DOHH2 (cell line): ENCODE measurements around the gene COL27A1.

ENCODE experiments used
- EZH2phosphoT487 ChIP-seq: fragments of 200-600 bp; sonication (generic); IDR thresholded peaks from 2 replicates; pipeline ENCODE4 v1.6.1; 2017; ENCODE audit warnings: borderline replicate concordance, mild to moderate bottlenecking, antibody characterized with exemption, low read length, moderate library complexity, mixed read lengths
- TF ChIP-seq, protein P1 (sequence below): fragments of 200-600 bp; sonication (generic); IDR thresholded peaks from one replicate; pipeline ENCODE4 v1.5.1; 2014; ENCODE audit warnings: antibody characterized with exemption, mild to moderate bottlenecking, low read depth, low read length; ENCODE audit not compliant: poor library complexity, severe bottlenecking

DNA sequence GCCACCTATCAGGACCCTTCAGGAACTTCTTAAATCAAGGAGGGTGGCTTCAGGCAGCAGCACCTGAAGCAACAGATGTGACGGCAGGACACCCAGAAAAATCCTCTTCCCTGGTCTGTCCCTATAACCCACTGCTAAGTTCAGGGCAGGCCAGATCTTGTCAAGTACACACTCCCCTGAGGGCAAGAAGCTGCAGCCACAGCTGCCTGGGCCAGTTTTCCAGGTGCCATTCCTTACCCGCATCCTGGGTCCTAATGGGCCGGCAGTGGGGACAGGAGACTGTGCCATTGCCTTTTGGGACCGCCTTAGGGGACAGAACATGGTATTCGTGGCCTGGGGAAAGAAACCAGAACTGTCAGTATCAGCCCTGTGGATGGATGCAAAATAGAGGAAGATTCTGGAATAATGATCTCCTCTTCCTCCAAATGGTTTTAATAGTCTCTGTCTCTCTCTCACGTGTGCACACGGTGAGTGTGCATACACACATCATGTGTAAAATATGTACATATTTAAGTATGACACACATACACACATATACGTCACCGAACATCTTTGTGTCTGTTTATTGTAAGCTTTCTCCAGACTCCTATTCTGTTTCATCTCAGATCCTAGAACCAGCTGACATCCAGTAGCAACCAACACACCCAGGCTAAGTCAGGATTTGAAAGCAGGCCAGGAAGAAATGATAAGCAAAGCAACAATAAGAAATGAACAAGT, 188.3 kb downstream of the COL27A1 start:
- TF ChIP-seq, protein P1, sequence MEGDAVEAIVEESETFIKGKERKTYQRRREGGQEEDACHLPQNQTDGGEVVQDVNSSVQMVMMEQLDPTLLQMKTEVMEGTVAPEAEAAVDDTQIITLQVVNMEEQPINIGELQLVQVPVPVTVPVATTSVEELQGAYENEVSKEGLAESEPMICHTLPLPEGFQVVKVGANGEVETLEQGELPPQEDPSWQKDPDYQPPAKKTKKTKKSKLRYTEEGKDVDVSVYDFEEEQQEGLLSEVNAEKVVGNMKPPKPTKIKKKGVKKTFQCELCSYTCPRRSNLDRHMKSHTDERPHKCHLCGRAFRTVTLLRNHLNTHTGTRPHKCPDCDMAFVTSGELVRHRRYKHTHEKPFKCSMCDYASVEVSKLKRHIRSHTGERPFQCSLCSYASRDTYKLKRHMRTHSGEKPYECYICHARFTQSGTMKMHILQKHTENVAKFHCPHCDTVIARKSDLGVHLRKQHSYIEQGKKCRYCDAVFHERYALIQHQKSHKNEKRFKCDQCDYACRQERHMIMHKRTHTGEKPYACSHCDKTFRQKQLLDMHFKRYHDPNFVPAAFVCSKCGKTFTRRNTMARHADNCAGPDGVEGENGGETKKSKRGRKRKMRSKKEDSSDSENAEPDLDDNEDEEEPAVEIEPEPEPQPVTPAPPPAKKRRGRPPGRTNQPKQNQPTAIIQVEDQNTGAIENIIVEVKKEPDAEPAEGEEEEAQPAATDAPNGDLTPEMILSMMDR, result no peak
- TF ChIP-seq EZH2phosphoT487, result no peak
